Activated CD4-positive, alpha-beta T cell treated with anti-CD3 and anti-CD28 coated beads, Interleukin-2, amount 10 ng/mL, durations not matched to agents 7 days and 5 days (primary cell): Measurements from ENCODE around the gene EPHB1. TPM values are rescaled to one million over a fixed set of nuclear protein-coding genes. Genes with fewer than 3 reads are reported as not detected.

ENCODE experiments used
- CTCF ChIA-PET: fragments of 350-600 bp; sonication (Branson Sonifier 250); formaldehyde crosslinking; loops from one replicate; lab custom pipeline; 2021; ENCODE audit warnings: antibody characterized with exemption; lab: Charles Lee
- POLR2A ChIA-PET: fragments of 350-600 bp; sonication (Branson Sonifier 250); formaldehyde crosslinking; loops from one replicate; lab custom pipeline; 2021; ENCODE audit warnings: antibody characterized with exemption; lab: Charles Lee
- DNase-seq: peaks from one replicate; pipeline ENCODE4 v3.0.0-alpha.2; 2020
- H3K27ac Mint-ChIP-seq: one replicate; pipeline ENCODE4 v1.8.0; 2021; ENCODE audit warnings: mild to moderate bottlenecking, moderate library complexity, mixed read lengths
- H3K27me3 Mint-ChIP-seq: one replicate; pipeline ENCODE4 v1.8.0; 2021; ENCODE audit warnings: mixed read lengths
- H3K36me3 Mint-ChIP-seq: one replicate; pipeline ENCODE4 v1.8.0; 2021; ENCODE audit warnings: low read depth, mixed read lengths
- H3K4me1 Mint-ChIP-seq: one replicate; pipeline ENCODE4 v1.8.0; 2021; ENCODE audit warnings: mixed read lengths
- H3K4me3 Mint-ChIP-seq: one replicate; pipeline ENCODE4 v1.8.0; 2021; ENCODE audit warnings: mild to moderate bottlenecking, moderate library complexity, mixed read lengths
- H3K9me3 Mint-ChIP-seq: one replicate; pipeline ENCODE4 v1.8.0; 2021; ENCODE audit warnings: mixed read lengths
- total RNA-seq, 2 experiments: library from RNA; stranded (reverse); gene quantifications; one replicate each; pipeline ENCODE4 v1.2.3, GENCODE V29; 2021

The EPHB1 gene
- total RNA-seq, 2 experiments from 2014 or later, result 1.2 to 1.8 TPM

GRCh38 chr3:134939978-134940377, 144.9 kb downstream of the EPHB1 start:
- DNase-seq, result no peak
- Mint-ChIP-seq H3K36me3 (no peaks in the 10 kb centered on the region), H3K4me3 (no peak overlapping the region), H3K27ac (no peak overlapping the region), H3K4me1 (no peaks in the 10 kb centered on the region), H3K9me3 (no peaks in the 10 kb centered on the region), H3K27me3 (no peaks in the 10 kb centered on the region)
- POLR2A ChIA-PET, result no interaction called here
- CTCF ChIA-PET, result no interaction called here

- Mint-ChIP-seq H3K27me3 (peaks cover 1% of the 10 kb centered on the region), H3K36me3 (no peaks in the 10 kb centered on the region), H3K4me1 (no peaks in the 10 kb centered on the region), H3K9me3 (no peaks in the 10 kb centered on the region), H3K4me3 (no peak overlapping the region), H3K27ac (no peak overlapping the region)
- DNase-seq, result no peak
- POLR2A ChIA-PET, result no interaction called here
- CTCF ChIA-PET, result no interaction called here
Measured at GRCh38 chr3:134941820-134942219, 146.8 kb downstream of the EPHB1 start.

GRCh38 chr3:134944429-134944828, 149.4 kb downstream of the EPHB1 start:
- no peak for DNase-seq
- POLR2A ChIA-PET, result no interaction called here
- peaks cover 1% of the 10 kb centered on the region for H3K27me3 Mint-ChIP-seq
- no peak overlapping the region for H3K4me3 Mint-ChIP-seq
- no peaks in the 10 kb centered on the region for H3K9me3 Mint-ChIP-seq
- CTCF ChIA-PET, result no interaction called here
- no peaks in the 10 kb centered on the region for H3K36me3 Mint-ChIP-seq
- no peaks in the 10 kb centered on the region for H3K4me1 Mint-ChIP-seq
- no peak overlapping the region for H3K27ac Mint-ChIP-seq

- Mint-ChIP-seq H3K27ac (no peak overlapping the region), H3K36me3 (no peaks in the 10 kb centered on the region), H3K4me3 (no peak overlapping the region), H3K4me1 (no peaks in the 10 kb centered on the region), H3K27me3 (peaks cover 1% of the 10 kb centered on the region), H3K9me3 (no peaks in the 10 kb centered on the region)
- CTCF ChIA-PET, result no interaction called here
- no peak for DNase-seq
- POLR2A ChIA-PET, result no interaction called here
Measured at GRCh38 chr3:134949150-134949549, 154.1 kb downstream of the EPHB1 start.

GRCh38 chr3:134952371-134952770, 157.3 kb downstream of the EPHB1 start:
- H3K4me3 Mint-ChIP-seq, result no peak overlapping the region
- H3K27me3 Mint-ChIP-seq, result no peaks in the 10 kb centered on the region
- DNase-seq, result no peak
- H3K27ac Mint-ChIP-seq, result no peak overlapping the region
- no peaks in the 10 kb centered on the region for H3K36me3 Mint-ChIP-seq
- H3K4me1 Mint-ChIP-seq, result no peaks in the 10 kb centered on the region
- CTCF ChIA-PET, result interaction anchor here (1.4 kb wide), 1 partner anchor 17 kb away, joined by 3 read pairs; no protein-coding TSS in a partner anchor
- POLR2A ChIA-PET, result no interaction called here
- no peaks in the 10 kb centered on the region for H3K9me3 Mint-ChIP-seq

GRCh38 chr3:134955874-134956273, 160.8 kb downstream of the EPHB1 start:
- Mint-ChIP-seq H3K36me3 (no peaks in the 10 kb centered on the region), H3K9me3 (no peaks in the 10 kb centered on the region), H3K4me1 (no peaks in the 10 kb centered on the region), H3K4me3 (no peak overlapping the region), H3K27me3 (no peaks in the 10 kb centered on the region), H3K27ac (no peak overlapping the region)
- POLR2A ChIA-PET, result no interaction called here
- no peak for DNase-seq
- CTCF ChIA-PET, result interaction anchor here (0.6 to 1.1 kb wide), 2 partner anchors 20 to 1456 kb away, joined by 3 to 6 read pairs; no protein-coding TSS in a partner anchor

GRCh38 chr3:134956395-134956794, 161.3 kb downstream of the EPHB1 start:
- no peaks in the 10 kb centered on the region for H3K9me3 Mint-ChIP-seq
- ChIA-PET POLR2A (no interaction called here), CTCF (interaction anchor here (0.6 to 1.1 kb wide), 2 partner anchors 20 to 1456 kb away, joined by 3 to 6 read pairs; no protein-coding TSS in a partner anchor)
- H3K27ac Mint-ChIP-seq, result no peak overlapping the region
- no peak overlapping the region for H3K4me3 Mint-ChIP-seq
- DNase-seq, result no peak
- no peaks in the 10 kb centered on the region for H3K27me3 Mint-ChIP-seq
- H3K36me3 Mint-ChIP-seq, result no peaks in the 10 kb centered on the region
- no peaks in the 10 kb centered on the region for H3K4me1 Mint-ChIP-seq

- H3K4me3 Mint-ChIP-seq, result no peak overlapping the region
- DNase-seq, result no peak
Measured at GRCh38 chr3:134956844-134957243, 161.8 kb downstream of the EPHB1 start.

GRCh38 chr3:134959516-134959915, 164.5 kb downstream of the EPHB1 start:
- POLR2A ChIA-PET, result no interaction called here
- Mint-ChIP-seq H3K27me3 (peaks cover 4% of the 10 kb centered on the region), H3K36me3 (no peaks in the 10 kb centered on the region), H3K4me3 (no peak overlapping the region), H3K27ac (no peak overlapping the region), H3K9me3 (no peaks in the 10 kb centered on the region), H3K4me1 (no peaks in the 10 kb centered on the region)
- no peak for DNase-seq
- CTCF ChIA-PET, result no interaction called here

More at GRCh38 chr3:134956844-134957243, 161.8 kb downstream of the EPHB1 start:
- H3K27me3 Mint-ChIP-seq, result no peaks in the 10 kb centered on the region
- no peaks in the 10 kb centered on the region for H3K4me1 Mint-ChIP-seq
- POLR2A ChIA-PET, result no interaction called here
- H3K27ac Mint-ChIP-seq, result no peak overlapping the region
- H3K36me3 Mint-ChIP-seq, result no peaks in the 10 kb centered on the region
- no peaks in the 10 kb centered on the region for H3K9me3 Mint-ChIP-seq
- CTCF ChIA-PET, result no interaction called here

GRCh38 chr3:134964226-134964625, 169.2 kb downstream of the EPHB1 start:
- ChIA-PET POLR2A (no interaction called here), CTCF (interaction anchor here (0.8 kb wide), 1 partner anchor 10 kb away, joined by 3 read pairs; no protein-coding TSS in a partner anchor)
- Mint-ChIP-seq H3K27ac (no peak overlapping the region), H3K4me1 (no peaks in the 10 kb centered on the region), H3K9me3 (no peaks in the 10 kb centered on the region), H3K36me3 (no peaks in the 10 kb centered on the region), H3K4me3 (no peak overlapping the region), H3K27me3 (peaks cover 13% of the 10 kb centered on the region)
- no peak for DNase-seq

GRCh38 chr3:134965865-134966481, 170.9 kb downstream of the EPHB1 start:
- Mint-ChIP-seq H3K9me3 (no peaks in the 10 kb centered on the region), H3K4me1 (no peaks in the 10 kb centered on the region), H3K4me3 (no peak overlapping the region), H3K36me3 (no peaks in the 10 kb centered on the region), H3K27ac (no peak overlapping the region), H3K27me3 (peaks cover 13% of the 10 kb centered on the region)
- CTCF ChIA-PET, result interaction anchor here (0.6 kb wide), 1 partner anchor 17 kb away, joined by 3 read pairs; no protein-coding TSS in a partner anchor
- POLR2A ChIA-PET, result no interaction called here
- DNase-seq, result no peak

- POLR2A ChIA-PET, result no interaction called here
- H3K9me3 Mint-ChIP-seq, result no peaks in the 10 kb centered on the region
- H3K36me3 Mint-ChIP-seq, result no peaks in the 10 kb centered on the region
- H3K4me1 Mint-ChIP-seq, result no peaks in the 10 kb centered on the region
- no peak overlapping the region for H3K4me3 Mint-ChIP-seq
- peaks cover 6% of the 10 kb centered on the region for H3K27me3 Mint-ChIP-seq
- CTCF ChIA-PET, result no interaction called here
- no peak for DNase-seq
- H3K27ac Mint-ChIP-seq, result no peak overlapping the region
Measured at GRCh38 chr3:134970895-134971294, 175.8 kb downstream of the EPHB1 start.

- Mint-ChIP-seq H3K9me3 (no peaks in the 10 kb centered on the region), H3K4me3 (no peak overlapping the region), H3K27ac (no peak overlapping the region), H3K27me3 (peaks cover 6% of the 10 kb centered on the region), H3K36me3 (no peaks in the 10 kb centered on the region), H3K4me1 (no peaks in the 10 kb centered on the region)
- DNase-seq, result no peak
- CTCF ChIA-PET, result no interaction called here
- POLR2A ChIA-PET, result interaction anchor here (0.6 kb wide), 1 partner anchor 933 kb away, joined by 4 read pairs; no protein-coding TSS in a partner anchor
Measured at GRCh38 chr3:134971306-134971705, 176.2 kb downstream of the EPHB1 start.
